Astrocyte (in vitro differentiated cells and primary cell): Measurements from ENCODE around the gene ULK1. TPM values are rescaled to one million over a fixed set of nuclear protein-coding genes. Genes with fewer than 3 reads are reported as not detected.

Experiments
- DNase-seq: peaks from one replicate; pipeline ENCODE4 v3.0.0-alpha.2; 2010; ENCODE audit warnings: low read depth
- FAIRE-seq: peaks from 2 replicates; lab custom pipeline; 2011; peaks lifted over from hg19 to GRCh38; lab: Jason Lieb, UNC
- H2AFZ ChIP-seq: 2 replicates; pipeline ENCODE4 v1.6.0; 2012; ENCODE audit warnings: low read depth, low read length, inconsistent platforms
- H3K27ac ChIP-seq: 2 replicates; pipeline ENCODE4 v1.5.1; 2011; ENCODE audit warnings: low read depth, low read length, inconsistent platforms
- H3K27me3 ChIP-seq: 2 replicates; pipeline ENCODE4 v1.6.0; 2011; ENCODE audit warnings: low read length, inconsistent platforms; ENCODE audit not compliant: insufficient read depth
- H3K36me3 ChIP-seq: 2 replicates; pipeline ENCODE4 v1.5.1; 2011; ENCODE audit warnings: low read length, inconsistent platforms; ENCODE audit not compliant: insufficient read depth
- H3K4me1 ChIP-seq: 2 replicates; pipeline ENCODE4 v1.5.1; 2011; ENCODE audit warnings: low read length, inconsistent platforms; ENCODE audit not compliant: insufficient read depth
- H3K4me2 ChIP-seq: 2 replicates; pipeline ENCODE4 v1.6.0; 2012; ENCODE audit warnings: low read length, inconsistent platforms
- H3K4me3 ChIP-seq: 2 replicates; pipeline ENCODE4 v1.5.1; 2011; ENCODE audit warnings: low read depth, mild to moderate bottlenecking, low read length, inconsistent platforms; ENCODE audit not compliant: insufficient read depth
- H3K79me2 ChIP-seq: 2 replicates; pipeline ENCODE4 v1.6.0; 2012; ENCODE audit warnings: mild to moderate bottlenecking, low read length, inconsistent platforms; ENCODE audit not compliant: insufficient read depth
- H3K9ac ChIP-seq: 2 replicates; pipeline ENCODE4 v1.6.0; 2012; ENCODE audit warnings: mild to moderate bottlenecking, low read length, inconsistent platforms
- H3K9me3 ChIP-seq: 2 replicates; pipeline ENCODE4 v1.5.1; 2012; ENCODE audit warnings: low read depth, mild to moderate bottlenecking, low read length, inconsistent platforms; ENCODE audit not compliant: insufficient read depth
- H4K20me1 ChIP-seq: 2 replicates; pipeline ENCODE4 v1.6.0; 2012; ENCODE audit warnings: low read length, inconsistent platforms; ENCODE audit not compliant: insufficient read depth
- H3K27ac Mint-ChIP-seq: one replicate; pipeline ENCODE4 v1.8.0; 2021; ENCODE audit warnings: mild to moderate bottlenecking, mixed read lengths; ENCODE audit not compliant: unreplicated experiment
- H3K27me3 Mint-ChIP-seq: one replicate; pipeline ENCODE4 v1.8.0; 2021; ENCODE audit warnings: low read depth, mixed read lengths; ENCODE audit not compliant: unreplicated experiment
- H3K36me3 Mint-ChIP-seq: one replicate; pipeline ENCODE4 v1.8.0; 2021; ENCODE audit warnings: low read depth, mixed read lengths; ENCODE audit not compliant: unreplicated experiment
- H3K4me1 Mint-ChIP-seq: one replicate; pipeline ENCODE4 v1.8.0; 2021; ENCODE audit warnings: low read depth, mixed read lengths; ENCODE audit not compliant: unreplicated experiment
- H3K4me3 Mint-ChIP-seq: one replicate; pipeline ENCODE4 v1.8.0; 2021; ENCODE audit warnings: mild to moderate bottlenecking, moderate library complexity, mixed read lengths; ENCODE audit not compliant: unreplicated experiment
- H3K9me3 Mint-ChIP-seq: one replicate; pipeline ENCODE4 v1.8.0; 2021; ENCODE audit warnings: mild to moderate bottlenecking, mixed read lengths; ENCODE audit not compliant: unreplicated experiment
- EZH2 ChIP-seq: IDR thresholded peaks from 2 replicates; pipeline ENCODE4 v1.6.1; 2012; ENCODE audit warnings: mild to moderate bottlenecking, low read length, inconsistent platforms; ENCODE audit not compliant: insufficient read depth
- total RNA-seq: library from RNA; stranded (reverse); gene quantifications from 2 replicates; pipeline ENCODE4 v1.2.1, GENCODE V29; 2021
- TF ChIP-seq, protein P1 (sequence below): IDR thresholded peaks from 2 replicates; pipeline ENCODE4 v1.5.1; 2011; ENCODE audit warnings: low read depth, mild to moderate bottlenecking, inconsistent platforms, low read length, moderate library complexity; ENCODE audit not compliant: insufficient read depth

Gene ULK1
- total RNA-seq, 1 donor from 2014 or later: 51.8 TPM

DNA sequence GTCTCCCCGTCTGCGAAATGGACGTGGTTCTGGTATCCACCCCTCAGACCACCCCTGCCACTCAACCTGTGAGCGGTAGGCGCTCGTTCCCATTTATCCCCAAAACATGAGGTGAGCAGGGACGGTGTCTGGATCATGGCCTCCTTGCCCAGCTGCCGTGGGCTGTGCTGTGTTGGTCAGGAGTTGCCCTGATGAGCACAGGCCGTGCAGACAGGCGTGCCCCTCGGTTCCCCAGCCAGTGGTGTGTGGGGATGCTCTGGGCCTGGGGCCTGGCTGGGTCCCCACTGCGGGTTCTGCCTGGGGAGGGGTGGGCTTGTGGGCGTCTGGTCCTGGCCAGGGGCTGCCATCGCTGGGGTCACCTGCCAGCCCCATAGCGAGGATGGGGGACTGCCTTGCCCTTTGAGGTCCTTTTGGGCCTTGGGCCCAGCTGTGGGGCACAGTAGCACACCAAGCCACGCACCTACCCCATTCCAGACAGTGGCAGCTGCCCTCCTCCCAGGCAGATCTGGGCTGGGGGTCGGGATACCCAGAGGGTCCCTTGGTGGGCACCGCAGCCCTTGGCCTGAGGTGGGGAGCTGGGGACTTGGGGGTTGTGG is 23.4 kb downstream of the ULK1 start:
- FAIRE-seq: no peak

DNA sequence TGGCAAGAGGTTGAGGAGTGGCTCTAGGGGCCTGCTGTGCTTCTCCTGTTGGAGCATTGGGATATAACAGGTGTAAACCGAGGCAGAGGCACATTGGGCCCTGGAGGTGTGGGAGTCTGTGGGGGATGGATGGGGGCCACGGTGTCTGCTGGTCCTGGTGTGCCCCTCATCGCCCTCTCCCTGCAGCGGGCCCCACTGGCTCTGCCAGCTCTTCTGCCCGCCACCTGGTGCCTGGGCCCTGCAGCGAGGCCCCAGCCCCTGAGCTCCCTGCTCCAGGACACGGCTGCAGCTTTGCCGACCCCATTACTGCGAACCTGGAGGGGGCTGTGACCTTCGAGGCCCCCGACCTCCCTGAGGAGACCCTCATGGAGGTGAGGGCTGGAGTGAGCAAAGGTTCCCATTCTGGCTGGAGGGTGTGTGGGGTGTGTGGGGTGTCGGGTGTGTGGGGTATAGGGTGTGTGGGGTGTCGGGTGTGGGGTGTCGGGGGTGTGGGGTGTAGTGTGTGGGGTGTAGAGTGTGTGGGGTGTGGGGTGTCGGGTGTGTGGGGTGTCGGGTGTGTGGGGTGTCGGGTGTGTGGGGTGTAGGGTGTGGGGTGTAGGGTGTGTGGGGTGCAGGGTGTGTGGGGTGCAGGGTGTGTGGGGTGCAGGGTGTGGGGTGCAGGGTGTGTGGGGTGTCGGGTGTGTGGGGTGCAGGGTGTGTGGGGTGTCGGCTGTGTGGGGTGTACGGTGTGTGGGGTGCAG is 24.1 kb downstream of the ULK1 start:
- Histone ChIP-seq H3K79me2 (no peaks in the 10 kb centered on the region), H3K36me3 (no peaks in the 10 kb centered on the region), H3K27me3 (no peaks in the 10 kb centered on the region), H4K20me1 (peaks cover 6% of the 10 kb centered on the region), H3K9ac (no peak overlapping the region), H3K4me3 (no peak overlapping the region), H2AFZ (no peak overlapping the region), H3K27ac (no peak overlapping the region), H3K4me1 (no peaks in the 10 kb centered on the region), H3K4me2 (no peak overlapping the region), H3K9me3 (no peaks in the 10 kb centered on the region)
- Mint-ChIP-seq H3K9me3 (no peaks in the 10 kb centered on the region), H3K36me3 (peaks cover 8% of the 10 kb centered on the region), H3K4me3 (no peak overlapping the region), H3K4me1 (no peaks in the 10 kb centered on the region), H3K27me3 (no peaks in the 10 kb centered on the region), H3K27ac (no peak overlapping the region)
- no peak for DNase-seq
- no peak for FAIRE-seq
- no peak for TF ChIP-seq EZH2
- TF ChIP-seq, protein P1, sequence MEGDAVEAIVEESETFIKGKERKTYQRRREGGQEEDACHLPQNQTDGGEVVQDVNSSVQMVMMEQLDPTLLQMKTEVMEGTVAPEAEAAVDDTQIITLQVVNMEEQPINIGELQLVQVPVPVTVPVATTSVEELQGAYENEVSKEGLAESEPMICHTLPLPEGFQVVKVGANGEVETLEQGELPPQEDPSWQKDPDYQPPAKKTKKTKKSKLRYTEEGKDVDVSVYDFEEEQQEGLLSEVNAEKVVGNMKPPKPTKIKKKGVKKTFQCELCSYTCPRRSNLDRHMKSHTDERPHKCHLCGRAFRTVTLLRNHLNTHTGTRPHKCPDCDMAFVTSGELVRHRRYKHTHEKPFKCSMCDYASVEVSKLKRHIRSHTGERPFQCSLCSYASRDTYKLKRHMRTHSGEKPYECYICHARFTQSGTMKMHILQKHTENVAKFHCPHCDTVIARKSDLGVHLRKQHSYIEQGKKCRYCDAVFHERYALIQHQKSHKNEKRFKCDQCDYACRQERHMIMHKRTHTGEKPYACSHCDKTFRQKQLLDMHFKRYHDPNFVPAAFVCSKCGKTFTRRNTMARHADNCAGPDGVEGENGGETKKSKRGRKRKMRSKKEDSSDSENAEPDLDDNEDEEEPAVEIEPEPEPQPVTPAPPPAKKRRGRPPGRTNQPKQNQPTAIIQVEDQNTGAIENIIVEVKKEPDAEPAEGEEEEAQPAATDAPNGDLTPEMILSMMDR: no peak

More for the DNA sequence above, 23.4 kb downstream of the ULK1 start:
- Mint-ChIP-seq H3K4me1 (peaks cover 4% of the 10 kb centered on the region), H3K4me3 (no peak overlapping the region), H3K9me3 (no peaks in the 10 kb centered on the region), H3K27ac (no peak overlapping the region), H3K36me3 (peaks cover 6% of the 10 kb centered on the region), H3K27me3 (no peaks in the 10 kb centered on the region)
- Histone ChIP-seq H3K4me1 (peaks cover 5% of the 10 kb centered on the region), H3K27me3 (no peaks in the 10 kb centered on the region), H2AFZ (no peak overlapping the region), H3K36me3 (no peaks in the 10 kb centered on the region), H3K4me2 (no peak overlapping the region), H3K4me3 (no peak overlapping the region), H3K79me2 (no peaks in the 10 kb centered on the region), H3K9ac (no peak overlapping the region), H3K9me3 (no peaks in the 10 kb centered on the region), H3K27ac (no peak overlapping the region), H4K20me1 (peaks cover 8% of the 10 kb centered on the region)
- DNase-seq: no peak
- no peak for TF ChIP-seq EZH2
- TF ChIP-seq, protein P1: no peak

DNA sequence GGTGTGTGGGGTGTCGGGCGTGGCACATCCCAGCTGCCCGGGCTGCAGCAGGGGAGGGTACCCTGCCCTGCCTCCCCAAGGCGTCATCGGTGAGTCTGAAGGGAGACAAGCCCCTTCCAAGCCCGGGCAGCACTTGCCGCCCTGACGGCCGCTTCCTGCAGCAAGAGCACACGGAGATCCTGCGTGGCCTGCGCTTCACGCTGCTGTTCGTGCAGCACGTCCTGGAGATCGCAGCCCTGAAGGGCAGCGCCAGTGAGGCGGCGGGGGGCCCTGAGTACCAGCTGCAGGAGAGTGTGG is 24.6 kb downstream of the ULK1 start:
- peaks cover 6% of the 10 kb centered on the region for H4K20me1 ChIP-seq
- H3K4me1 ChIP-seq: no peaks in the 10 kb centered on the region
- no peak for FAIRE-seq
- no peak overlapping the region for H3K4me3 ChIP-seq
- H3K9me3 Mint-ChIP-seq: no peaks in the 10 kb centered on the region
- no peak overlapping the region for H2AFZ ChIP-seq
- H3K27ac ChIP-seq: no peak overlapping the region
- H3K9ac ChIP-seq: no peak overlapping the region
- H3K4me3 Mint-ChIP-seq: no peak overlapping the region
- no peak for DNase-seq
- H3K27me3 Mint-ChIP-seq: no peaks in the 10 kb centered on the region
- TF ChIP-seq EZH2: no peak
- TF ChIP-seq, protein P1: no peak
- no peaks in the 10 kb centered on the region for H3K9me3 ChIP-seq
- no peaks in the 10 kb centered on the region for H3K27me3 ChIP-seq
- no peak overlapping the region for H3K27ac Mint-ChIP-seq
- H3K36me3 ChIP-seq: no peaks in the 10 kb centered on the region
- no peaks in the 10 kb centered on the region for H3K79me2 ChIP-seq
- peaks cover 8% of the 10 kb centered on the region for H3K36me3 Mint-ChIP-seq
- no peak overlapping the region for H3K4me2 ChIP-seq
- H3K4me1 Mint-ChIP-seq: no peaks in the 10 kb centered on the region
